ENCODE data around the gene DIS3L2. TPM values are rescaled to one million over a fixed set of nuclear protein-coding genes. Genes with fewer than 3 reads are reported as not detected.

DIS3L2 gene
- total and polyA plus RNA-seq, 2 of the 4 experiments (the other 2 are of a cell fraction) = 14.7 to 19.2 TPM

DNA sequence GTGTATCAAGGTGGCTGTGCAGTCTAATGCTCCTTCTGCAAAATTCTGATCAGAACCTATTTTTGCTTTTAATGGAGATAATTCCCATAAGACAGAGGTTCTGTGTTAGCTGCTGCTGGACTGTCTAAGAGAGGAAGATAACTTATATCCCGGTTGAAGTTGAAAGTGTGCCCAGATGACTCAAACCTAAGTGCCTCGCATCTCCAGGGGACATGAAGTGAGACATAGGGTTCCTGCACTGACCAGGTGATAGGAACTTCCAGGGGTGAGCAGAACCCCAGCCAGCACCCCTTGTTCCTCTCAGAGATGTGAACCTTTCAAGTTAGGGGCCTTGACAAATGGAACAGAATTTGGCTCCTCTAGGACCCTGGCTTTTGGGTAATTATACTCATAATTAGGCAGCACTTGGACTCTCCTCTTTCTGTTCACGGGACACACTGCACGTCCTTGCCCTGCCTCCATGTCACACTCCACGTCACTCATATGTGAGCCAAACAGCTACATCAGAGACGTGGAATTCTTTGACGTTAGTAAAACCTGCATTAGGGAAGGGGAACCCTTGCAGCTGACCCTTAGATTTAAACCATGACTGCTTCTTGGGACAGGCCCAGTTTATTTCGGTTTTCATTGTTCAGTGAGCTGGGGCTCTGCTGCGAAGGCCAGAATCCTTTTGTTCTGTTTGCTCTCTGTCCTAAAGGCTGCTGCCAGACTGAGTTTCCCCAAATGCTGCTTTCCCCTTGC is 312.6 kb downstream of the DIS3L2 start:
- Histone ChIP-seq H2BK5ac (ENCODE audit: low read depth, low read length, poor library complexity, severe bottlenecking) (no peak overlapping the region), H3K9me1 (ENCODE audit: insufficient read depth, low read length) (peaks cover 4% of the 10 kb centered on the region; the same call in 1 of the 2 replicates), H4K20me1 (ENCODE audit: insufficient read depth, low read length) (no peaks in the 10 kb centered on the region), H2BK20ac (ENCODE audit: low read depth, low read length) (no peak overlapping the region), H3K18ac (ENCODE audit: low read depth, low read length) (no peak overlapping the region), H3K9ac (ENCODE audit: low read depth, low read length) (no peak overlapping the region), H3K23ac (ENCODE audit: low read depth, low read length) (no peak overlapping the region), H3K36me3 (ENCODE audit: control insufficient read depth, insufficient read depth, low read length) (peaks cover 2% of the 10 kb centered on the region; the same call in 1 of the 2 replicates), H4K91ac (ENCODE audit: insufficient read depth, low read depth, low read length) (no peak overlapping the region), H4K8ac (ENCODE audit: low read depth in 2 of 2, low read length in 2 of 2) (no peak overlapping the region), H3K4me2 (ENCODE audit: low read depth, low read length) (no peak overlapping the region), H2AK5ac (ENCODE audit: low read depth, low read length) (no peak overlapping the region), H3K4ac (ENCODE audit: low read depth, low read length) (no peak overlapping the region), H2AFZ (replicated peaks; ENCODE audit: low read length, poor library complexity) (no peak overlapping the region), H3K56ac (ENCODE audit: extremely low read depth, insufficient read depth, low read length) (no peak overlapping the region), H3K9me3 (ENCODE audit: control insufficient read depth, insufficient read depth, low read length) (no peaks in the 10 kb centered on the region), H3K27me3 (ENCODE audit: control insufficient read depth, insufficient read depth, low read length) (no peaks in the 10 kb centered on the region), H2BK120ac (ENCODE audit: low read depth, low read length) (no peak overlapping the region), H2BK15ac (ENCODE audit: low read depth, low read length) (no peak overlapping the region), H3K79me1 (ENCODE audit: low read depth in 1 of 2, low read length in 2 of 2) (0 out of 4 replicates have a peak, but pooled peaks cover 0 to 4% of the 10 kb centered on the region in 2 experiments), H2AK9ac (replicated peaks; ENCODE audit: low read depth, low read length, poor library complexity) (no peak overlapping the region), H3K4me3 (ENCODE audit: insufficient read depth, low read depth, low read length) (no peak overlapping the region), H3K14ac (replicated peaks; ENCODE audit: low read depth, low read length) (no peak overlapping the region), H4K5ac (ENCODE audit: low read depth, low read length) (no peak overlapping the region), H3K27ac (ENCODE audit: insufficient read depth, low read length) (no peak overlapping the region), H3K4me1 (ENCODE audit: control insufficient read depth, insufficient read depth, low read length) (no peaks in the 10 kb centered on the region)
- ChIA-PET POLR2A (ENCODE audit: unreplicated experiment) (no interaction called here), CTCF (no interaction called here)
- in situ Hi-C loops (cut with MboI; ENCODE audit: low sequenced_read_pairs) = no loop called here
- dilution Hi-C loops (cut with HindIII; ENCODE audit: low sequenced_read_pairs, unreplicated experiment) = no loop called here
- TF ChIP-seq SMC3 (IDR thresholded peaks at IDR 0.05; ENCODE audit: low read depth, low read length) (no peak), RCOR1 (IDR thresholded peaks at IDR 0.05; ENCODE audit: insufficient replicate concordance, low read length) (no peak), POLR2A (IDR thresholded peaks at IDR 0.05; ENCODE audit: low read depth, low read length) (no peak), CHD1 (IDR thresholded peaks at IDR 0.05; ENCODE audit: low read depth, low read length) (no peak)
- no peak for DNase-seq
- WGBS, 2 experiments (ENCODE audit: extremely low coverage in 2 of 2, insufficient read length in 1 of 2) = 92% methylated on average over 4 of the region's 9 CpGs; no CpG with 5 or more reads in 1 of the 2 experiments
- no peak for ATAC-seq (ENCODE audit: low read depth)
- intact Hi-C loops (cut with micrococcal nuclease) = no loop called here
- no TSS peak for BruUV-seq (replicated peaks)
